GM12872 (cell line): Measurements from ENCODE around the gene PHLDA2.

Source experiments
- CTCF ChIP-seq: IDR thresholded peaks from 3 replicates; pipeline ENCODE4 v1.5.1; 2011; ENCODE audit warnings: low read depth, mild to moderate bottlenecking, low read length, moderate library complexity; ENCODE audit not compliant: insufficient read depth

PHLDA2 gene

GRCh38 chr11:2901196-2901796 lies 27.9 kb downstream of the PHLDA2 start:
- TF ChIP-seq CTCF, result no peak

GRCh38 chr11:2899080-2899783 lies 30.0 kb downstream of the PHLDA2 start:
- no peak for TF ChIP-seq CTCF

DNA sequence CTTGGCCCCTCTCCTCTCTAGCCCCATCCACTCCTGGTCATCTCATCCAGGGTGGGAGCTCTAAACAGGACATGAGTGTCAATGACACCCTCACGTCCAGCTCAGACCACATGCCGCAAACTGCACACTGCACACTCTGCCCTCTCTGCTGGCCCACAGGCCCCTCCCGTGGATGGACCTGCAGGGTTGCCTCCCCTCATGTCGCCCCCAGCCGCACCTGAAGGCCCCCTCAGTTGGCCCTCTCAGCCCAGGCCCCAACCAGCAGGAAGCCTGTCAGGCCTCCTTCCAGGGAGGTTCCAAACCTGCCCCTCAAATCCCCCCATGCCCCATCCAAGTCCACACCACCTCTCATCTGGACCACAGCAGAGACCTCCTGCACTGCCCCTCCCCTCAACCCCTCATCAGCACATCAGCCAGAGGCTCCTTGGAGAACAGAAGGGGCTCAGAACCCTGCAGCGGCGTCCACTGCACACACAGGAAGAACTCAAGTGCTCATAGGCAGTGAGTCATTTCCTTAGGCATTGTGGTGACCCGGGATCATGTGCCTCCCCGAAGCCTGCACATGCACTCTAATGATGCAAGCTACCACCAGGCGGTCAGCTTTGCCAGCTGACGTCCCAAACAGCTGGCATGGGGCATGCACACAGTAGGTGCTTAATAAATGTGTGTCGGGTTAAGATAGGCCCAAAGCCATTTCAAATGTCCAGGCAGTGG lies 30.7 kb downstream of the PHLDA2 start:
- no peak for TF ChIP-seq CTCF

DNA sequence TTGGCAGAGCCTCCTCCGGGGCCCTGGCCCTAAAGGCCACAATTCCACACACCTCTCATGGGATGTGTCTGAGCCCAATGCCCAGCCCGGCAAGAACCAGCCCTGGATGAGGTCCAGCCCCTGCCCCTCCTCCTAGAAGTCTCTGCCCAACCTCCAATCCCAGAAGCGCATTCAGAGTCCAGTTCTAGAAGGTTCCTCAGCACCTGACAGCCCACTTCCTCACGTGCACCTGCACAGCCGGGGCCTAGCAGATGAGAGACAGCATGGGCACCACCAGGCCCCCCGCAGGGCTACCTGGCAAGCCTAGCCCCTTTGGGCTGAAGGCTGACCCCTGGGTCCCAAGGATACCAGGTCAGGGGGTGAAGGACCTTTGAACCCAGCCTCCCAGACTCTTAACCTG lies 32.2 kb downstream of the PHLDA2 start:
- TF ChIP-seq CTCF, result no peak

DNA sequence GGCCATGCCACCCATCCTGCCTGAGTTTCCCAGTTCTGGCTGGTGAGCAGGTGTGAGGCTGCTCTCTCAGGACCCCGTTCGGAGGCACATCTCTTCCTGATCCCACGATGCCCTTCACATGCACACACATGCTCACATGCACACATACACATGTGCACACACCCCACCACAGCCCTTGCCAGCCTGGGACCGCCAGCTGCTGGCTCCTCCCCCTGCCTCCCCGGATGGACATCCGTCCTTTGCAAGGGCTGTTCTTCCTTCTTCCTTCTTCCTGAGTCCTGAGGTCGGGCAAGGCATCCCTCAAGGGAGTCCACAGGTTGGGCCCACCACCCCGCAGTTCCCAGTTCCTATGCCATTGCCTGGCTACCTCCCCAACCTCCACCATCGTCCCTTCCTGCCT lies 33.2 kb downstream of the PHLDA2 start:
- no peak for TF ChIP-seq CTCF

DNA sequence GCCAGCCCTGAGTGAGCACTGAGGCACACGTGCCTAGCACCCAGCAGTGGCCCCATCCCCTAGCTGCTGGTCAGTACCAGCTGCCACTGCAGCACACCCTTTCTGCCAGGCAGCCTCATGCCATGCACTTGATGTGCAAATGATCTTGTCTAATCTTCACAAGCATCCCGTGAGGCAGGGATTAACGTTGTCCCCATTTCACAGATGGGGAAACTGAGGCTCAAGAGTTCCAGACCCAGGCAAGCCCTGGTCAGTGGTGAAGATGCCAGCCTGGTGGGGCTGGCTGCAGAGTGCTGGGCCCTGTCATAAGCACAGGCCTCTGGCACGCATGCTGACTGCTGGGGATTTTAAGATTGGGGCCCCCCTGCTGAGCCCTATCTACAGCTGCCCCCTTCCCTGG lies 35.3 kb downstream of the PHLDA2 start:
- no peak for TF ChIP-seq CTCF

DNA sequence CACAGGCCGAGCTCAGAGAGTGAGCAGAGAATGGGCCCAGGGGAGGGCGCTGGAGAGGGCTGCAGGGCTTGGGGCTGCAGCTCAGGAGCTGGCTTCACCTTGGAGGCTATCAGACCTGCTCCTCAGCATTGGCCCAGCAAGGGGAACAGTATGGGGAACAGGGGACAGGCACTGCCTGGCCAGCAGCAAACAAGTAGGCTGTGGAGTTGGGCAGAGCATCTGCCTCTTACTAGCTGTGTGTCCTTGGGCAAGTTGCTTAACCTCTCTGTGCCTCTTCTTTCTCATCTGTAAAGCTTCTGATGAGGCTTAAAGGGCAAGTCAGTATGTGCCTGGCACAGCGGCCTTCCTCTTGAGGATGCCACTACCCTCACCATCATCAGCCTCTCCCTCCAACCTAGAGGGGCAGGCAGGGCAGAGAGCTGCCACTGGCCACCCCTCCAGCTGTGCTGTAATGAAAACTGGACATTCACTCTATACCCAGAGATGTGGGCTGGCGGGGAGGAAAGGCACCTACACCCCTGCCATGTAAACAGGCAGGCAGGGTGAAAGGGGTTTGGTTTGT lies 36.2 kb downstream of the PHLDA2 start:
- TF ChIP-seq CTCF, result peak; percentile 48
